H1 (cell line): Measurements from ENCODE around the gene MYO1D. TPM values are rescaled to one million over a fixed set of nuclear protein-coding genes. Genes with fewer than 3 reads are reported as not detected.

ENCODE experiments used
- JUND ChIP-seq: IDR thresholded peaks from 2 replicates; pipeline ENCODE4 v1.6.1; 2011; ENCODE audit warnings: mild to moderate bottlenecking, improper control_type of control experiment, low read length
- polyA plus RNA-seq, 7 experiments: library from polyadenylated mRNA; depleted of rRNA in 3 of 7; stranded (reverse) in 5 of 7; unstranded in 2 of 7; fragments of >200 nt in 5 of 7; fragments of 200-250 nt in 2 of 7; gene quantifications; 1 replicate in 5 of 7; 2 replicates in 1 of 7; 4 replicates in 1 of 7; pipeline versions ENCODE4 v1.2.1 to v1.2.3, GENCODE V29; 2011 to 2013; ENCODE audit warnings: missing spikeins in 2 of 7, mixed read lengths in 2 of 7
- total RNA-seq: library from RNA; stranded (reverse); fragmentation: NEBNext Ultra II Directional; extraction: Animal tissue kit (Norgen Biotek cat#: 25700); gene quantifications from 2 replicates; pipeline ENCODE4 v1.2.1, GENCODE V29; 2021
- TF ChIP-seq, protein P1 (sequence below): fragments of 300-600 bp; sonication (generic); IDR thresholded peaks from 2 replicates; pipeline ENCODE4 v1.7.1; 2012; ENCODE audit warnings: low read length, moderate library complexity, mild to moderate bottlenecking, inconsistent platforms; ENCODE audit not compliant: insufficient replicate concordance

The MYO1D gene
- total and polyA plus RNA-seq, 2 of the 8 experiments (the other 6 are each of a cell fraction or from before 2014, with no cell fraction given): 6.5 to 25.4 TPM

GRCh38 chr17:32854207-32854606 lies 22.7 kb downstream of the MYO1D start (continued):
- TF ChIP-seq, protein P1, sequence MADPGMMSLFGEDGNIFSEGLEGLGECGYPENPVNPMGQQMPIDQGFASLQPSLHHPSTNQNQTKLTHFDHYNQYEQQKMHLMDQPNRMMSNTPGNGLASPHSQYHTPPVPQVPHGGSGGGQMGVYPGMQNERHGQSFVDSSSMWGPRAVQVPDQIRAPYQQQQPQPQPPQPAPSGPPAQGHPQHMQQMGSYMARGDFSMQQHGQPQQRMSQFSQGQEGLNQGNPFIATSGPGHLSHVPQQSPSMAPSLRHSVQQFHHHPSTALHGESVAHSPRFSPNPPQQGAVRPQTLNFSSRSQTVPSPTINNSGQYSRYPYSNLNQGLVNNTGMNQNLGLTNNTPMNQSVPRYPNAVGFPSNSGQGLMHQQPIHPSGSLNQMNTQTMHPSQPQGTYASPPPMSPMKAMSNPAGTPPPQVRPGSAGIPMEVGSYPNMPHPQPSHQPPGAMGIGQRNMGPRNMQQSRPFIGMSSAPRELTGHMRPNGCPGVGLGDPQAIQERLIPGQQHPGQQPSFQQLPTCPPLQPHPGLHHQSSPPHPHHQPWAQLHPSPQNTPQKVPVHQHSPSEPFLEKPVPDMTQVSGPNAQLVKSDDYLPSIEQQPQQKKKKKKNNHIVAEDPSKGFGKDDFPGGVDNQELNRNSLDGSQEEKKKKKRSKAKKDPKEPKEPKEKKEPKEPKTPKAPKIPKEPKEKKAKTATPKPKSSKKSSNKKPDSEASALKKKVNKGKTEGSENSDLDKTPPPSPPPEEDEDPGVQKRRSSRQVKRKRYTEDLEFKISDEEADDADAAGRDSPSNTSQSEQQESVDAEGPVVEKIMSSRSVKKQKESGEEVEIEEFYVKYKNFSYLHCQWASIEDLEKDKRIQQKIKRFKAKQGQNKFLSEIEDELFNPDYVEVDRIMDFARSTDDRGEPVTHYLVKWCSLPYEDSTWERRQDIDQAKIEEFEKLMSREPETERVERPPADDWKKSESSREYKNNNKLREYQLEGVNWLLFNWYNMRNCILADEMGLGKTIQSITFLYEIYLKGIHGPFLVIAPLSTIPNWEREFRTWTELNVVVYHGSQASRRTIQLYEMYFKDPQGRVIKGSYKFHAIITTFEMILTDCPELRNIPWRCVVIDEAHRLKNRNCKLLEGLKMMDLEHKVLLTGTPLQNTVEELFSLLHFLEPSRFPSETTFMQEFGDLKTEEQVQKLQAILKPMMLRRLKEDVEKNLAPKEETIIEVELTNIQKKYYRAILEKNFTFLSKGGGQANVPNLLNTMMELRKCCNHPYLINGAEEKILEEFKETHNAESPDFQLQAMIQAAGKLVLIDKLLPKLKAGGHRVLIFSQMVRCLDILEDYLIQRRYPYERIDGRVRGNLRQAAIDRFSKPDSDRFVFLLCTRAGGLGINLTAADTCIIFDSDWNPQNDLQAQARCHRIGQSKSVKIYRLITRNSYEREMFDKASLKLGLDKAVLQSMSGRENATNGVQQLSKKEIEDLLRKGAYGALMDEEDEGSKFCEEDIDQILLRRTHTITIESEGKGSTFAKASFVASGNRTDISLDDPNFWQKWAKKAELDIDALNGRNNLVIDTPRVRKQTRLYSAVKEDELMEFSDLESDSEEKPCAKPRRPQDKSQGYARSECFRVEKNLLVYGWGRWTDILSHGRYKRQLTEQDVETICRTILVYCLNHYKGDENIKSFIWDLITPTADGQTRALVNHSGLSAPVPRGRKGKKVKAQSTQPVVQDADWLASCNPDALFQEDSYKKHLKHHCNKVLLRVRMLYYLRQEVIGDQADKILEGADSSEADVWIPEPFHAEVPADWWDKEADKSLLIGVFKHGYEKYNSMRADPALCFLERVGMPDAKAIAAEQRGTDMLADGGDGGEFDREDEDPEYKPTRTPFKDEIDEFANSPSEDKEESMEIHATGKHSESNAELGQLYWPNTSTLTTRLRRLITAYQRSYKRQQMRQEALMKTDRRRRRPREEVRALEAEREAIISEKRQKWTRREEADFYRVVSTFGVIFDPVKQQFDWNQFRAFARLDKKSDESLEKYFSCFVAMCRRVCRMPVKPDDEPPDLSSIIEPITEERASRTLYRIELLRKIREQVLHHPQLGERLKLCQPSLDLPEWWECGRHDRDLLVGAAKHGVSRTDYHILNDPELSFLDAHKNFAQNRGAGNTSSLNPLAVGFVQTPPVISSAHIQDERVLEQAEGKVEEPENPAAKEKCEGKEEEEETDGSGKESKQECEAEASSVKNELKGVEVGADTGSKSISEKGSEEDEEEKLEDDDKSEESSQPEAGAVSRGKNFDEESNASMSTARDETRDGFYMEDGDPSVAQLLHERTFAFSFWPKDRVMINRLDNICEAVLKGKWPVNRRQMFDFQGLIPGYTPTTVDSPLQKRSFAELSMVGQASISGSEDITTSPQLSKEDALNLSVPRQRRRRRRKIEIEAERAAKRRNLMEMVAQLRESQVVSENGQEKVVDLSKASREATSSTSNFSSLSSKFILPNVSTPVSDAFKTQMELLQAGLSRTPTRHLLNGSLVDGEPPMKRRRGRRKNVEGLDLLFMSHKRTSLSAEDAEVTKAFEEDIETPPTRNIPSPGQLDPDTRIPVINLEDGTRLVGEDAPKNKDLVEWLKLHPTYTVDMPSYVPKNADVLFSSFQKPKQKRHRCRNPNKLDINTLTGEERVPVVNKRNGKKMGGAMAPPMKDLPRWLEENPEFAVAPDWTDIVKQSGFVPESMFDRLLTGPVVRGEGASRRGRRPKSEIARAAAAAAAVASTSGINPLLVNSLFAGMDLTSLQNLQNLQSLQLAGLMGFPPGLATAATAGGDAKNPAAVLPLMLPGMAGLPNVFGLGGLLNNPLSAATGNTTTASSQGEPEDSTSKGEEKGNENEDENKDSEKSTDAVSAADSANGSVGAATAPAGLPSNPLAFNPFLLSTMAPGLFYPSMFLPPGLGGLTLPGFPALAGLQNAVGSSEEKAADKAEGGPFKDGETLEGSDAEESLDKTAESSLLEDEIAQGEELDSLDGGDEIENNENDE: no peak
- TF ChIP-seq JUND: peak; percentile 50; the same call in 1 of the 2 replicates
